GM18526 (cell line): Measurements from ENCODE around the gene GLDC.

ENCODE experiments used
- POLR2A ChIP-seq: IDR thresholded peaks from 3 replicates; pipeline ENCODE4 v1.6.1; 2011; ENCODE audit not compliant: insufficient read length; ENCODE audit errors: extremely low read depth

The GLDC gene

GRCh38 chr9:6671416-6671815 lies 25.9 kb upstream of the GLDC start:
- no peak for TF ChIP-seq POLR2A

GRCh38 chr9:6669881-6670280 lies 24.4 kb upstream of the GLDC start:
- TF ChIP-seq POLR2A, result no peak

- TF ChIP-seq POLR2A, result no peak
Measured at GRCh38 chr9:6667633-6668280, 22.2 kb upstream of the GLDC start.

- no peak for TF ChIP-seq POLR2A
Measured at GRCh38 chr9:6667080-6667479, 21.6 kb upstream of the GLDC start.

- no peak for TF ChIP-seq POLR2A
Measured at GRCh38 chr9:6665628-6666027, 20.1 kb upstream of the GLDC start.

- no peak for TF ChIP-seq POLR2A
Measured at GRCh38 chr9:6664204-6664680, 18.7 kb upstream of the GLDC start.

- TF ChIP-seq POLR2A, result no peak
Measured at GRCh38 chr9:6660512-6660911, 15.0 kb upstream of the GLDC start.

- no peak for TF ChIP-seq POLR2A
Measured at GRCh38 chr9:6658628-6659353, 13.3 kb upstream of the GLDC start.

- no peak for TF ChIP-seq POLR2A
Measured at GRCh38 chr9:6656614-6657300, 11.2 kb upstream of the GLDC start.

- no peak for TF ChIP-seq POLR2A
Measured at GRCh38 chr9:6655036-6655435, 9.5 kb upstream of the GLDC start.

- TF ChIP-seq POLR2A, result no peak
Measured at GRCh38 chr9:6646293-6646636, 736 bp upstream of the GLDC start.

GRCh38 chr9:6644346-6645104 lies 1.0 kb downstream of the GLDC start:
- TF ChIP-seq POLR2A, result no peak

- no peak for TF ChIP-seq POLR2A
Measured at GRCh38 chr9:6641961-6642360, 3.6 kb downstream of the GLDC start.

GRCh38 chr9:6641561-6641960 lies 4.0 kb downstream of the GLDC start:
- no peak for TF ChIP-seq POLR2A

- TF ChIP-seq POLR2A, result no peak
Measured at GRCh38 chr9:6641056-6641455, 4.5 kb downstream of the GLDC start.

GRCh38 chr9:6640268-6641051 lies 5.1 kb downstream of the GLDC start:
- no peak for TF ChIP-seq POLR2A
